ENCODE results near the gene LYL1.

LYL1 gene

DNA sequence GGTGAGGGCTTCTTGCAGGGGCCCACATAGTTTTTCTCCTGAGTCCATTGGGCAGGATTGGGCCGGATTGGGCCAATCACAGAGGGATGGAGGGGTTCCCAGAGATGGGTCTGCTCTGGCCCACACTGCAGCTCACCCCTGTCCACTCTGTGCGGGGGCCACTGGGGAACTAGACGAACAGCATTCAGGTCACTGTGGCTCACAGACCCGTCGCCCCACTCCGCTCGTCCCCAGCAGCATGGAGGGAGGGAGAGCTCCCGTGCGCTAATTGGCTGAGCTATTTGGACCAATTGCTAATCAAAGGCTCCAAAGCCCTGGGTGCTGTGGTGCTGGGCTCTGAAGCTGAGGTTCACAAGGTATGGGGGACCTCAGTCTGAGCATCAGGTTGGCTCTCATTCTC lies 26.7 kb upstream of the LYL1 start:
- no peak for DNase-seq (ENCODE audit: low read depth)

DNA sequence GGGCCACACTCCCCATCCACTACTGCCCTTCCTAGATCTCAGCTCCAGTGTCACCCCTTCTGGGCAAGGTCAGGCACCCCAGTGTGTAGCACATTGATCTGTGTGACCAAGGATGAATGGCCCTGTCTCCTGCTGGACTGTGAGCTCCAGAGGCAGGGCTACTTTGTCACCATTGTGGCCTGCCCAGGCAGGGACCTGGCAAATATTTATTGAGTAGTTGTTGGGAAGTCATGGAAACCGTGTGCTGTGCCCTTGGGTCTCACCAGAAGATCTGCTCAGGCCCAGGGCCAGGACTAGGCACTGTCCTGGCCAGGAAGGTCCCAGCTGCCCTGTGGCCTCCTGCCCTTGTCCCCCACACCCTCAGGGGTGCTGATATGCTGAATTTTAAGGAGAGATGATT lies 25.9 kb upstream of the LYL1 start:
- DNase-seq (ENCODE audit: low read depth): no peak

DNA sequence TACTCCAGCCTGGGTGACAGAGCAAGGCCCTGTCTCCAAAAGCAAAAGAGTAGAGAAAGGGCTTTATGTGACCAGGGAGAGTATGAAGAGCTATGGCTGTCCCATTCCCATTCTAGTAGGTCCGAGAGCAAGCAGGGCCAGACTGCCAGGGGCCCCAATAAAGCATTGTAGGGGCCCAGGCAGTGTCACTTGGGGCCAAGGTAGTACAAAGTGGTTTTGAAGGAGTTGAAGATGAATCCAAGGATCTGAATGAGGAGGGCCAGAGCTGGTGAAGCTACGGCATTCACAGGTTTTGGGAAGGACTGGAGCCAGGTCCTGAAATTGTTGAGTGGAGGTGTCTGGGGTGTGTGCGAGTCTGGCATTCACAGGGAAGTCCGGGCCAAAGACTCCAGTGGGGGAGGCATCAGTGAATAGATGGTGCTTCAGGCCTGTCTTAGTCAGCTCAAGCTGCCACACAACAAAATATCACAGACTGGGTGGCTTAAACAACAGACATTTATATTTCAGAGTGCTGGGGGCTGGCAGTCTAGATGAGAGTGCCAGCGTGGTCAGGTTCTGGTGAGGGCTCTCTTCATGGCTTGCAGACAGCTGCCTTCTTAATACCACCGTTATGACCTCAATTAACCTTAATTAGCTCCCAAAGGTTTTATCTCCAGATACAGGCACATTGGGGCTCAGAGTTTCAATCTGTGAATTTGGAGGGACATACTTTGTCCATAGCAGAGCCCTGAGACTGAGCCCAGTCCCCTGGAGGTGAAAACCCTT lies 25.3 kb upstream of the LYL1 start:
- DNase-seq (ENCODE audit: low read depth): no peak

DNA sequence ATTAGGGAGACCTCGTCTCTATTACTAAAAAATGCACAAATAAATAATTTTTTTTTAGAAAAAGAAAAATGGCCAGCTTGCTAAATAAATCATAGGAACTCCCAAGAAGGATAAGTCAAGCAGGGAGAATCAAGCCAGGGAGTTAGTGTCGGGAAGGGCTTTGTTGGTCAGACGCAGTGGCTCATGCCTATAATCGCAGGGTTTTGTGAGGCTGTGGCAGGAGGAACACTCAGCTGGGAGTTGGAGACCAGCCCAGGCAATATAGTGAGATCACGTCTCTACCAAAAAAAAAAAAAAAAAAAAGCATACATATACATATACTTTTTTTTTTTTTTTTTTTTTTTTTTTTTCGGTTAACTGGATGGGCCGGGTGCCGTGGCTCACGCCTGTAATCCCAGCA lies 24.4 kb upstream of the LYL1 start:
- DNase-seq (ENCODE audit: low read depth): no peak

DNA sequence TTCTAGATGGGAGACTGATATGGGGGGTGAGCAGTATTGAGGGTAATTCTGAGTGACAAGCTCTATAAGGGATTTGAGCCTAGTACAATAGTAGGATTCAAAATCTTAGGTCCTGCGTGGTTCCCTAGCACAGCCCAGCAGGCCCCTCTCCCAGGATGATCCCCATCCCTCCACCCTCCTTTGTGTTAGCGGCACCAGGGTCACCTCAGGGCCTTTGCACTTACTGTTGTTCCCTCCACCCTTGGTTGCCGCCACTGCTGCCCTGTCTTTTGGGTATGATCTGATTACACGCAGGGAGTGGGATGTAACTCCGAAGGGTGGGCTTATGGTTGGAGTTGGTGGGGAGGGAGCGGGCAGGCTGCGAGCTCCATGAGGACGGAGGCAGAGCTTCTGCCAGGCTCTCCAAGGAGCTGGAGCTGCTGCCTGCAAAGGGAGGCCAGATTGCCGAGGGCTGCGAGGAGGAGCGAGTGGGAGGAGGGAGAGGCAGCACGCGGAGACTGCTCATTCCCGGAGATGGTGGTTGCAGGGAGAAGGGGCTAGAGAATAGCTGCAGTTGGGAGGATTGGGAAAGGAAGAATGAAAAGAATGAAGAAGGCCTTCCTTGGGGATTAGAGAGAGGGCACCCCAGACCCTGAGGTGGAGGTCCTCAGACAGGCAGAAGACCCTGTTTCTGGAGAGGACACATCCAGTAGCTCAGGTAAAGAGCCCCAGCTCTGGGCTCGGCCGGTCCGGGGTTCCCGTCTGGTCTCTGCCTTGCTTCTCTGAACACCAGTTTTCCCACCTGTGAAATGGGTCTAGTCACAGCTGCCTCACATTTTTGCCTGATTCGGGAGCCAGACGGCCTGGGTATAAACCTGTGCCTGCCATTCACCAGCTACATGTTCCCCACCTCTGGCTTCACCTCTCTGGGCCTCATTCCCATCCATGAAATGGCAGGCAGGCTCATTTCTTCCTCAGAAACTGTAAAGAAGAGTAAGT lies 20.6 kb upstream of the LYL1 start:
- DNase-seq (ENCODE audit: low read depth): no peak

DNA sequence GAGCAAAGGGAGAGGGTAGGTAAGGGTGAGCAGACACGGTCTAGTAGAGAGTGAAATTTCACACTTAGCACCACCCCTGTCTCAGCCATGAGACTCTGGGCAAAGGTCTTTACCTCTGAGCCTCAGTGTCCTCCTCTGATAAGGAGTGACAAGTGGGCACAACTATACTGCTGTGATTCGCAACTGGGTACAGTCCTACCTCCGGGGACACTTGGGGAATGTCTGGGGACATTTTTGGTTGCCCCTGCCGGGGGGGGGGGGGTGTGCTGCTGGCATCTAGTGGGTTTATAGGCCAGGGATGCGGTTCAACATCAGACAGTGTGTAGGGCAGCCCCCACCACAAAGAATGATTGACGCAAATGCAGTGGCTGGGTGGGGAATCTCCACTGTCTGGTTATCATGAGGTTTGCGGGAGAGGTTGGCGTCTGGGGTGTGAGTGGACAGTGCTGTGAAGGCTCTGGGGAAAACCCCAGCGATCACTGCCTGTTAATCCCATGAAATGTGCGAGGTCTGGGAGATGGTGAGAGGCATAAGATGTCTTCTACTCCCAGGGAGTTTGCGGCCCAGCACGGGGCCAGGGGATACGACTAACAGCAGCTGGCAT lies 19.7 kb upstream of the LYL1 start:
- DNase-seq (ENCODE audit: low read depth): no peak

DNA sequence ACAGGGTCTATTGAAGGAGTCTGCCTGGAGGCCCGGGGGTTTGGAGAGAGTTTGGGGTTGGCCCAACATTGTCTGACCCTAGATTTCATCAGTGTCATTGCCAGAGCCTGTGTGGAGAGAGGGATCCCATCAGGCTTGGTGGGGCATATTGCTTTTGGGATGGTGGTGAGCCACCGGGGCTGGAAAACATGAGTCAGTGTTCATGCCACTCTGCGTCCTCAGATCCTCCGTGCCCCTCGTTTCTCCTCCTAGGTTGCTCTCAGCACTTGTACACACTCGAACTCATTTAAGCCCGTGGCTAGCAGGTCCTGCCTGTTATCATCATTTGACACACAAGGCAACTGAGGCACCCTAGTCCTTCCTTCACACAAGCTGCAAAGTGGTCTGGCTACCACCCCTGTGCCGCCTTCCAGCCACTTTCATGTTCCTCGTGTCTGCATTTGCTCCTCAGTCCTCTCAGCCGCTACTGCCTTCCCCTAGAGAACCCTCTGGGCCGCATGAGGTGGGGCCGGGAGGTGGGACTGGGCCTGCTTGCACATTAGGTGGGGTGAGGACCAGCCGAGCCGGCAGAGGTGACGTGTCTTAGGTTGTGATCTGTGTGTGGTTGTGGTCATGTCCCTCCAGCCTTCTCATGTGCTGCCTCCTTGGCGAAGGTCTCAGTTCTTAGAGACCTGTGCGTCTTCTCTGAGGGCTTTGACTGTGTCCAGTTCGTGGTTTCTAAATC lies 19.1 kb upstream of the LYL1 start:
- DNase-seq (ENCODE audit: low read depth): no peak

DNA sequence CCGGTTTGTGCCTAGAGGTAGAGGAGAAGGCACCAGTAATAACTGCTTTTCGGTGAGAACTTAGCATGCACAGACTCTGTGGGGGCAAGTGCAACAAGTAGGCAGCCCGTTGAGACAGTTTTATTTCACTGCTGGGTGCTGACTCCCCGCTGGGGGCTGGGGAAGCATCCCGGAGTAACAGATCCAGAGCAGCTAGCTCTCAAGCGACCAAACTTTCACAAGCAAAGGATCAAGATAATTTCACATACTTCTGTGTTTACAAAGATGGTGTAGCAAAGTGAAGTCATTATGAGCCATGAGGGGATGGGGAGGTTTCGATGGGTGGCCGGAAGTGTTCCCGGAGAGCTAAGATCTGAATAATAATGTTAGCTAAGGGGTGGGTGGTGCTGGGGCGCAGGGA lies 18.2 kb upstream of the LYL1 start:
- DNase-seq (ENCODE audit: low read depth): no peak

DNA sequence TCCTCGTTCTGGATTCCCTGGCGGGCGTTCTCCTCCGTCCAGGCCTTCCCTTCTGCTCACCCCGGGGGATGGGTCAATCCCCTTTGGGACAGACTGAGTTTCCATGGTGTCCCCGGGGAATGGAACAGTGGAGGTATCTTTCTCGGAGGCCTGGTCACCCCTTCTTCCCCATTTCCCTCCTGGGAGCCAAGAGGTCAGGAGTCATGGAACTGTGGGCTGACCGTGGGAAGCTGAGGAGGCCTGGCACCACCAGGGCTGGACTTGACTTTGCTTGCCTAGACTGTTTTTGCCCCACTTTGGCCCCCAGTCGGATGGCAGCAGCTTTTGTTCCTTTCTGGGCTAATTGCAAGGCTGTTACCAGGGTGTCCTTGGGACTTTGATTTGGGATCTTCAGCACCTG lies 17.4 kb upstream of the LYL1 start:
- no peak for DNase-seq (ENCODE audit: low read depth)

DNA sequence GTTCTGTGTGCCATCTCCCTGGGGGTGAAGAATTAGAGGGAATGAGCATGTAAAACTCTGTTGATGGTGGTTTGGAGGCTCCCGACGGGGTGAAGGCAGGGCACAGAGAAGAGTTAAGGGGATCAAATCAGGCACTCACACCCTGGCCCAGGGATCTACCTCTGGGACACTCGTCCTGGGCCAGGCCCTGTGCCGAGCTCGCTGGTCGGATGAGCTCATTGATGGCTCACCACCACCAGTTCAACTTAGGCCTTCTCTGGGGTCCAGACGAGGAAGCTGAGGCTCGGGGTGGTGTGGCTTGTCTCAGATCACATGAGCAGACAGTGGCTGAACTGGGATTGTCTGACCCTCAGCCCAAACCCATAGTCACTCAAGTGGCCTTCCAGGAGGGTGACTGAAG lies 17.0 kb upstream of the LYL1 start:
- no peak for DNase-seq (ENCODE audit: low read depth)

DNA sequence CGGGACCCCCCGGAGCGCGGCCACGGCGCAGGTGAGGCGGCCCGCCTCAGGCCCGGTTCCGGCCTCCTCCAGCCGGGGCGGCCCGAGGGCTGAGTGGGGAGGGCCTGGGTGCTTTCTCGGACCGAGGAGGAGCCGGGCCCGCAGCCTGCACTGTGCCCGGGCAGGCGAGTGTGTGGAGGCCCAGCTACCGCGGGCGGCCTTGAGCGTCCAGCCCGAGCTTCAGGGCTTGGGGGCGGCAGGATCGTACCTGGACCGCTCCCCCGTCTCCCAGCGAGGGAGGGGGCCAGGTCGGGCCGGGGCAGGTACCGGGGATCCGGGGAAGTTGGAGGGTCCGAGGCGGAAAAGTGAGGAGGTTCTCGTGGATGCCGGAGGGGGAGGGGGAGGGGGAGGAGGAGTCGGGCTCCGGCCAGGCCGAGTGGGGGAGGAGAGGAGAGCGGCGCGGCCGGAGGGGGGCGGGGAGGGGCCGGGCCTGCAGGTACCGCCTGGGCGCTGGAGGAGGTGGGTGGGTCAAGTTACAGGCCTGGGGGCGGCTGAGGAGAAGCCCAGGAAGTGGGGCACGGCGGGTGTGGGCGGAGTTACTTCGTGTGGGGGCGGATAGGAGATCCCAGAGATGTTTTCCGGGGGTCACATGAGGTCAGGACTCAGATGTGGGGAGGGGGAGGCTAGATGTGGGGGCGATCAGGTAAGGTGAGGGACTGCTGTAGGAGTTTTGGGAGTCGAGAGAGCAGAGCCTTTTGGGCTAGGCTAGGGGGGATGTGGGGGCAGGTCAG lies 16.0 kb upstream of the LYL1 start:
- DNase-seq (ENCODE audit: low read depth): no peak

DNA sequence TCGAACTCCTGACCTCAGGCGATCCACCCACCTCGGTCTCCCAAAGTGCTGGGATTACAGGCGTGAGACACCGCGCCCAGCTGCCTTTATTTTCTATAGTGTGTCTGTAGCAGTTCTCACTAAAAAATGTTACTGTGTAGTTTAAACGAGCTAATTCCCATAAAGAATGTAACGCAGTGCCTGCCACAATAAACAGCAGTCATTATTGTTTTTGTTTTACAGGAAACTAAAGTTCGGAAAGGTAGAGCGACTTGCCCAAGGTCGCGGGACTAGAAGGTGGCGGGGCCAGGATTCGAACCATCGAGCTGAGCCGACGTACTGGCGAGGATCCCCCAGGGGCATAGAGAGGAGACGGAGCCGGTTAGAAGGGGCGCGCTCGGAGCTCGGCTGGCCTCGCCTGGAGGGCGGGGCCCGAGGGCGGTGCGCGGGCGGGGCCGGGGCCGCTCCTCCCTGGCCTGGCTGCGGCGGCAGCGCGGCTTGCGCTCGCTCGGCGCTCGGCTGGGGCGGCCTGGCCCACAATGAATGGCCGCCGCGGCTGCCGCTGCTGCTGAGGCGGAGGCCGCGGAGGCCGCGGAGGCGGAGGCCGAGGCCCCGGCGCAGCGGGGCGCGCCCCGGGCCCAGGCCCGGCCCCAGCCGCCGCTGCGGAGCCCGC lies 15.2 kb upstream of the LYL1 start, which contains the start of gene NACC1:
NACC1 (plus strand) TSS at position 493 of the 652 bp plus-strand sequence. CDS start 16,944 bp downstream, outside the sequence.
- peak; percentile 60 for DNase-seq (ENCODE audit: low read depth)

DNA sequence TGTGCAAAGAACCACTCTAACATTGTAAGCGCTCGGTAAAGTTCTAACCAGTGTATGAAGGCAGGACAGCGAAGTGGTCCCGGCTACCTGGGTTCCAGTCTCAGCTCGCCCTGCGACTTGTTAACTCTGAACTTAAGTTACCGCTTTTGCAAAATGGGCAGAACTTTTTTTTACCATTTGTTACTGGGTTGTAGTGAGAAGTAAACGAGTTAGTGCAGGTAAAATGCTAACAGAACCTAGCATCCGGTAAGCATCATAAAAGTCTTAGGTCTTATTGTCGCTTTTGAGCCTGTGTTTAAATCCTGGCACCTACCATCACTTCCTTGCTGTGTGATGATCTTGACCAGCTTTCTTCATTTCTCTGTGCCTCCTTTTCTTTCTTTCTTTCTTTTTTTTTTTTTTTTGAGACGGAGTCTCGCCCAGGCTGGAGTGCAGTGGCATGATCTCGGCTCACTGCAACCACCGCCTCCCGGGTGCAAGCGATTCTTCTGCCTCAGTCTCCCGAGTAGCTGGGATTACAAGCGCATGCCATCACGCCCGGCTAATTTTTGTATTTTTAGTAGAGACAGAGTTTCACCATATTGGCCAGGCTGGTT lies 14.6 kb upstream of the LYL1 start:
- DNase-seq (ENCODE audit: low read depth): no peak

DNA sequence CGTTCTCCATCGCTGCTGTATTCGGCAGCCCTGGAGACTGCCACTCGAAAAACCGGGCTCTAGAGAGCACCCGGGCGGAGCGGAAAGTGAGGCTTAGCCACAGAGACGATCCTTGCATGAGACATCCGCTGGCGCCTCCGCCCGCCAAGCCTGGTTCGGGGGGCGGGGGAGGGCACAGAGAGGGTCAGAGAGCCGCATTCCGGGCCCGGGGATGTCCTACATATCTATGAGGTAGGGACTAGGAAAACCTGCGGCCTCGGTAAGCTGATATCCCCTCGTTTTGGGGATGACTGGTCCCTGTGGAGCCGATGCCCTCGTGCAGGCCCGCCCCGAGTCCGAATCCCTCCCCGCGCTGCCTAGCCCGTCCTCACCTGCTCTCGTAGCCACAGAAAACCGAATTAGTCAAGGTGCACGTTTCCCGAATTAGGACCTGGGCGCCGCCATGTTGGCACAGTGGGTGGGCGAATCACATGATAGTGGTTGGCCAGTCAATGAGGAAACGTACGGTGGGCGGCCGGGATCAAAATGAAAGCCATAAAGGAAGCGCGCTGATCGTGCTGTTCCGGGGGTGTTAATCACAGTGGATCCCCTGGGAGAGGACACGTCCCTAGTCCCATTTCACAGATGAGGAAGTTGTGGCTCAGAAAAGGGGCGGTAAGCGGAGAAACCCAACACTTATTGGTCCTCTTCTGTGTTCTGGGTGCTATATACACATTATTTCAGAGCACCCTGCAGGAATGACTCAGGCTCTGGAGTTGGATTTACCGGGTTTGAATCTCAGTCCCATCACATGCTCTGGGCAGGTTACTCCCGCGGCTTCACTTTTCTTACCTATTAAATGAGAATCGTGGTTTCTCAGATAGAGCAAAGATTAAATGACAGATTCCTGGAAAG lies 13.9 kb upstream of the LYL1 start, which contains the start of gene TRMT1:
TRMT1 (minus strand) TSS at position 459 of the 894 bp plus-strand sequence; CDS start at position 118, 341 bp downstream.
- peak; percentile 77 for DNase-seq (ENCODE audit: low read depth)

DNA sequence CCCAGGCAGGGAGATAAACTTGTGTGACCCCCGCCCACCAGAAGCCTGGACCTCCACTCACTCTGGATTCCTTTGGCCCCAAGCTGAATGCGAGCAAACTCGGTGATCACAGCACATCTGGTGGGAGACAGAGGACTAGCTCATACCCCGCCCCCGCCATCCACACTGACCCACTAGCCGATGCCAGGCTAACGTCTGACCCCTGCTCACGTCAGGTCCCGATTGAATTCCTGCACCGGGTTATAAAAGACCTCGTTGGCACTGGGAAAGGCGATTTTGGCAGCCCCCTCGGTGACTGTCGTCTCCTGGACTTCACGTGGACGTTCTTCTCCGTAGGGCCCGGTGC lies 13.3 kb upstream of the LYL1 start:
- no peak for DNase-seq (ENCODE audit: low read depth)

DNA sequence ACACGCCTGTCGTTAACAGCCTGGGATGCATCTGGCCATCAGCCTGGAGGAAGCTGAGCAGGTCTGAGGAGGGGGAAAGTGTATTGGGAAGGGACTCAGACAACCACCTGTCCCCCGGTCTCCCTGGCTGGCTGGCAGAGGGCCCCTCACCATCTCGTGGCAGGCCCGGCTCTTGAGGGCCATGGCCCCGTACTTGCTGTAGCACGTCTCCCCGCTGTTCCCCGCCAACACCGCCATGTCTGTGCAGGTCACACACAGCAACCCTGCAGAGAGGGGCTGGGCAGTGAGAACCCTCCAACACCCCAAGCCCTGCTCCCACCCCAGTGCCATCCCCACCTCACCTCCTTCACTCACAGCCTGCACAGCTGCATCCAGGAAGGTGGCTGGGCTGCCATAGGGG lies 9.9 kb upstream of the LYL1 start:
- no peak for DNase-seq (ENCODE audit: low read depth)

DNA sequence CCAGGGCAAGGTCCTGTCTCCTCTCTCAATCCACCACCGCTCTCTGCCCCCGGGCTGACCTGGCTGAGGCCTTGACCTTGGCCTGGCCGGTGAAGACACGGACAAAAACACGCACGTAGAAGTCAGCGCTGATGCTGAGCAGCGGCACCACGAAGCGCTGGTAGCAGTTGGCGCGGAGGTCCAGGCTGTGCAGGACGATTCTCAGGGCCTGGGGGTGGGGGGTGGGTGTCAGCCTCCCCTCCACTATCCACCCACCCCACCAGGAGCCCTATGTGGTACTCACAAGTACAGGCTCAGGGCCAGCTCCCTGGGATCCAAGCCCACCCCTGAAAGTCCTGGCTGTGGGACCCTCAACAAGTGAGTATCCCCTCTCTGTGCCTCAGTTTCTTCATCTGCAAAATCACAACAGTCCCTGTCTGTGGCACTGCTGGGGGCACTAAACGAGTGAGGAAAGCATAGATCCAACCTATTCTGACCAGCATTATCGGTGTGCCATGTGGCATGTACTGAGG lies 7.5 kb upstream of the LYL1 start:
- no peak for DNase-seq (ENCODE audit: low read depth)

DNA sequence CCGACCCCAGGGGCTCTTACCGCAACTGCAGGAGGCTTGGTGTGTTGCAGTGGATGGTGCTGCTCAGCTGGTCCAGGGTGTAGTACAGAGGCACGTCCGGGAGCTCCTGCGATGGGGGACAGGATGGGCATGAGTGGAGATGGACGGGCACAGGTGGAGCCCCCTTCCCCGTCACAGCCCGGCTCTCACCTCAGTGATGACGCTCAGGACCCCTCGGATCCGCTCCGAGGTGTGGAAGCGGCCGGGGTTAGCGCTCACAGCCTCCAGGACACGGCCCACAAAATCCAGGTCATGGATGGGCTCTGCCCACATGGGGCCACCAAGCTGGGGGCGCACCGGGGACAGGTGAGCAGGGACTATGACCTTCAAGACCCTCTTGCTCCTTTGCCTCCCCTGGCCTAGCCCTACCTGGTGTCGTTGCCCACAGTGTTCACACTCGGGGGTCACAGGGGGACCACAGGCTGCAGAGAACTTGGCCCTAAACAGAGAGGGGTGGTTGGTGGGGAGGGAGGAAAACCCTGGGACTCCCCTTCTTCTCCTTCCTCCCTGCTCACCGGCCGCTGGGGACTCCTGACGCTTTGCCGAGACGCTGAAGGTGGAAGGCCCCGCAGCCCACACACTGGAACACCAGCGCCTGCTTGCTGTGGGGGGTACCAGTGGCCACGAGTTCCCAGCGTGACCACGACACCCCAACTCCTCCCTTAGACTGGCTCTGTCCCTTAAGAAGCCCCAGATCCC lies 6.9 kb upstream of the LYL1 start:
- DNase-seq (ENCODE audit: low read depth): no peak

All from stimulated activated CD8-positive, alpha-beta memory T cell treated with anti-CD3 and anti-CD28 coated beads, Interleukin-15, amount 100 ng/mL, for 1 hour (primary cell).